Activated T-helper 2 cell treated with anti-CD3 and anti-CD28 coated beads, Interferon-gamma antibody, Interleukin-2, Interleukin-4, amounts not matched to agents 10 μg/mL and 5 μg/mL and 100 μg/mL, durations not matched to agents 14 hours and 24 hours and 36 hours (primary cell): Measurements from ENCODE around the gene SMIM35. TPM values are rescaled to one million over a fixed set of nuclear protein-coding genes. Genes with fewer than 3 reads are reported as not detected.
"Not testable (repeated sequence)": the region's sequence is repeated elsewhere in the genome, so short reads cannot be mapped to it uniquely, and the experiment has no call there.

ENCODE experiments used
- DNase-seq: peaks from one replicate; pipeline ENCODE4 v3.0.0; 2021; ENCODE audit warnings: low spot score
- H3K27ac Mint-ChIP-seq: one replicate; pipeline ENCODE4 v1.8.0; 2021; ENCODE audit warnings: mixed read lengths
- H3K27me3 Mint-ChIP-seq: one replicate; pipeline ENCODE4 v1.8.0; 2021; ENCODE audit warnings: low read depth, mixed read lengths
- H3K36me3 Mint-ChIP-seq: one replicate; pipeline ENCODE4 v1.8.0; 2021; ENCODE audit warnings: low read depth, mixed read lengths
- H3K4me1 Mint-ChIP-seq: one replicate; pipeline ENCODE4 v1.8.0; 2021; ENCODE audit warnings: low read depth, mixed read lengths
- H3K4me3 Mint-ChIP-seq: one replicate; pipeline ENCODE4 v1.8.0; 2021; ENCODE audit warnings: low read depth, mild to moderate bottlenecking, moderate library complexity, mixed read lengths
- H3K9me3 Mint-ChIP-seq: one replicate; pipeline ENCODE4 v1.8.0; 2021; ENCODE audit warnings: mixed read lengths
- intact Hi-C: fragments of 100-400 bp; cut with micrococcal nuclease; formaldehyde crosslinking; loops from one replicate; pipeline ENCODE4 v1.15.1; 2023
- total RNA-seq: library from RNA; stranded (reverse); gene quantifications from 2 replicates; pipeline ENCODE4 v1.2.3, GENCODE V29; 2022

SMIM35 gene
- total RNA-seq, 1 donor from 2014 or later = 1.7 TPM

DNA sequence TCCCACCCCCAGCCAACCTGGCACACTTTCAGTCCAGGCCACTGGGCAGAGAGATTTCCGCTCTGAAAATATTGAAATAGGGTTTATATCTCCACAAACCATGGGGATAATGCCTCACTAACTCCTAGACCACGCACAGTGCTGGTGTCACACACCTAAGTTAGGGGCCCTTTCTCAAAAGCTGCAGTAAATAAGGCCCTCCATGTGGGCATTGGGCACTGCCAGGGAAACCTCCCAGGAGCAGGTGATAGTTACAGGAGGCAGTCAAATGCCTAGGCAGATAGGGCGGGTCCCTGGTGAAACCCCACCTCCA is 103.6 kb downstream of the SMIM35 start:
- Mint-ChIP-seq H3K4me3 (no peak overlapping the region), H3K4me1 (peaks cover 59% of the 10 kb centered on the region), H3K27me3 (no peaks in the 10 kb centered on the region), H3K36me3 (peaks cover 63% of the 10 kb centered on the region), H3K9me3 (no peaks in the 10 kb centered on the region), H3K27ac (peak overlapping the region; percentile 33)
- intact Hi-C loops = no loop called here
- no peak for DNase-seq

DNA sequence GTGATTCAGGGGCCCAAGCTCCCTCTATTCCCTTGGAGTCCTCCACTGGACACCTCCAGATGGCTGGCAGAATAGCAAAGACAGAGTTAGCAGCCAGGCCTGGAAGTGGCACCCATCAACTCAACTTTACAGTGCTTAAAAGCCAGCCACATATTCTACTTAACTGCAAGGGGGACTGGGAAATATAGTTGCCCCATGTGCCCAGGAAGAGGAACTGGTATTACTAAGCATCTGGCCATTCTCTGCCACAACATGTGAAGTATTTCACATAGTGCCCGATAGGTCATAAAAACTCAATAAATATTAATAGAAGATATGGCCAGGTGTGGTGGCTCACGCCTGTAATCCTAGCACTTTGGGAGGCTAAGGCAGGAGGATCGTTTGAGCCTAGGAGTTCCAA is 106.0 kb downstream of the SMIM35 start:
- intact Hi-C loops = no loop called here
- Mint-ChIP-seq H3K27ac (peak overlapping the region; percentile 88), H3K36me3 (peaks cover 69% of the 10 kb centered on the region), H3K4me3 (no peak overlapping the region), H3K9me3 (peaks cover 3% of the 10 kb centered on the region), H3K27me3 (no peaks in the 10 kb centered on the region), H3K4me1 (peaks cover 76% of the 10 kb centered on the region)
- no peak for DNase-seq

DNA sequence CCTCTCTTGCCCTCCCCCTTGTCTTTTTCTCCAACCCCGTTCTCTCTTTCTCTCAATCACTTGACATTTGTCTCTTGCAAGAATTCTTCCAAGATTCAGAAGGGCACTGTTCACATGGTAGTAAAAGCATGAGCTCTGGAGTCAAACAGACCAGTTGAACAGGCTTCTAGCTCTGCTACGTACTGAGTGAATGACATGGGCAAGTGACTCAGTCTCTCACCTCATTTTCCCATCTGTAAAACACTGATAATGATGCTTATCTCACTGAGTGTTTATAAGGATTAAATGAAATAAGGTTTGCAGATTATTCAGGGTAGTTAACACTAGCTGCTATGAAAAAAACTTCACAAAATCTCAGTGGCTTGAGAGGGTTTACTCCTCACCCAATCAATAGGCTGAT is 106.5 kb downstream of the SMIM35 start:
- no peak for DNase-seq
- Mint-ChIP-seq H3K9me3 (peaks cover 3% of the 10 kb centered on the region), H3K27me3 (no peaks in the 10 kb centered on the region), H3K27ac (peak overlapping the region; percentile 88), H3K36me3 (peaks cover 71% of the 10 kb centered on the region), H3K4me3 (no peak overlapping the region), H3K4me1 (peaks cover 81% of the 10 kb centered on the region)
- intact Hi-C loops = no loop called here

DNA sequence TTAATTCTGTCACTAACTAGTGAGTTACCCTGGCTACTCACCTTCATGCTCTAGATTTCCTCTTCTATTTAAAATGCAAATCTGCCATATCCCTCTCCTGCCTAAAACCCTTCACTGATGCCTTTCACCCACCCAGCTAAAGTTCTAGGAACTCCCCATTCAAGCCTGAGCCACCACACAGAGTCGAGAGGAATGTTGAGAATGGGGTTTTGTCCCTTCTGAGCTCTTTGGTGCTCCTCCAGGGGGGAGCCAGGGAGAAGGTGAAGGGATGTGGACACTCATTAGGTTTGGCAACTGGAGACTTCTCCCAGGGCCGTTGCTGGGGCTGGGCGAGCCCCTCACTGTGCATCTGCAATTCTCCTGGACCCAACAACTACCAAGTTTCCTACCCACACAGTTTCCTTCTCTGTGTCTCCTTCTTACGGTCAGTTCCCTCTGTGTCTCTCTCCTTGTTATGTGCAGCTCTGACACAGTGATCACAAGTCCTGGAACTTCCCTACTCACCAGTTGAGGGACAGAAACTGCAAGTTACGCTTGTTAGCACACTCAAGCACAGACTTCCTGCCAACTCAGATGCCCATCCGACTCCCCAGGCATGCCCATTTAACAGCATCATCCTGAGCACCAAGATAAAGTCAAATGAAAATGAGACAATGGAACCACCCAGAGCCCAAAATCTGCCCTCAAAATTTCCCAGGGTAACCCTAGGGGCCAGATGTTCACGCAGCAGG is 107.1 kb downstream of the SMIM35 start:
- H3K27ac Mint-ChIP-seq = peak overlapping the region; percentile 88
- H3K4me1 Mint-ChIP-seq = peaks cover 78% of the 10 kb centered on the region
- DNase-seq = no peak
- no peak overlapping the region for H3K4me3 Mint-ChIP-seq
- peaks cover 3% of the 10 kb centered on the region for H3K9me3 Mint-ChIP-seq
- no peaks in the 10 kb centered on the region for H3K27me3 Mint-ChIP-seq
- peaks cover 67% of the 10 kb centered on the region for H3K36me3 Mint-ChIP-seq
- intact Hi-C loops = no loop called here

DNA sequence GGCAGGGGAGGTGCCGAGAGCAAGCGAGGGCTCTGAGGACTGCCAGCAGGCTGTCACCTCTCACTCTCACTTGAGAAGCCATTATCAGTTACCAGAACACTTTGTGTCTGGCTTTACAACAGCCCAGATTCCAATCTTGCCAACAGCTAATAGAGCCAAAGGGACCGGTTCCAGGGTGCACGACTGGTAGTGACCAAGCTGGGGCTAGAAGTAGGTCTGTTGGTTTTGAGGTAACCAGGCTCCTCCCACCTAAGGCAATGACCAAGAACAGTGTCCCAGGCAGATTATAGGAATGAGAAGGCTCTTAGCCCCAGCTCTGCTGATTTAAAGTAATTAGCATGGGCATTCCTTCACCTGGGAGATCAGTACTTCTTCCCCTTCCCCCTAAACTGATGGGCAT is 107.8 kb downstream of the SMIM35 start:
- no peak for DNase-seq
- Mint-ChIP-seq H3K36me3 (peaks cover 64% of the 10 kb centered on the region), H3K4me1 (peaks cover 76% of the 10 kb centered on the region), H3K9me3 (peaks cover 3% of the 10 kb centered on the region), H3K27ac (peak overlapping the region; percentile 88), H3K27me3 (no peaks in the 10 kb centered on the region), H3K4me3 (no peak overlapping the region)
- intact Hi-C loops = no loop called here

DNA sequence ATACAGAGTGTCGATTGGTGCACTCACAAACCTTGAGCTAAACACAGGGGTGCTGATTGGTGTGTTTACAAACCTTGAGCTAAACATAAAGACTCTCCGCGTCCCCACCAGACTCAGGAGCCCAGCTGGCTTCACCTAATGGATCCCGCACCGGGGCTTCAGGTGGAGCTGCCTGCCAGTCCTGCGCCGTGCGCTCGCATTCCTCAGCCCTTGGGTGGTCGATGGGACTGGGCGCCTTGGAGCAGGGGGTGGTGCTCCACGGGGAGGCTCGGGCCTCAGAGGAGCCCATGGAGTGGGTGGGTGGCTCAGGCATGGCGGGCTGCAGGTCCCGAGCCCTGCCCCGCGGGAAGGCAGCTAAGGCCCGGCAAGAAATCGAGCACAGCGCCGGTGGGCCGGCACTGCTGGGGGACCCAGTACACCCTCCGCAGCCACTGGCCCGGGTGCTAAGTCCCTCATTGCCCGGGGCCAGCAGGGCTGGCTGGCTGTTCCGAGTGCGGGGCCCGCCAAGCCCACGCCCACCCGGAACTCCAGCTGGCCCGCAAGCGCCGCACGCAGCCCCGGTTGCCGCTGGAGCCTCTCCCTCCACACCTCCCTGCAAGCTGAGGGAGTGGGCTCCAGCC is 108.4 kb downstream of the SMIM35 start:
- Mint-ChIP-seq H3K27ac (peak overlapping the region; percentile 71), H3K4me1 (peaks cover 74% of the 10 kb centered on the region), H3K36me3 (peaks cover 59% of the 10 kb centered on the region)
- intact Hi-C loops, H3K27me3 Mint-ChIP-seq, H3K9me3 Mint-ChIP-seq, DNase-seq, H3K4me3 Mint-ChIP-seq: not testable (repeated sequence)

DNA sequence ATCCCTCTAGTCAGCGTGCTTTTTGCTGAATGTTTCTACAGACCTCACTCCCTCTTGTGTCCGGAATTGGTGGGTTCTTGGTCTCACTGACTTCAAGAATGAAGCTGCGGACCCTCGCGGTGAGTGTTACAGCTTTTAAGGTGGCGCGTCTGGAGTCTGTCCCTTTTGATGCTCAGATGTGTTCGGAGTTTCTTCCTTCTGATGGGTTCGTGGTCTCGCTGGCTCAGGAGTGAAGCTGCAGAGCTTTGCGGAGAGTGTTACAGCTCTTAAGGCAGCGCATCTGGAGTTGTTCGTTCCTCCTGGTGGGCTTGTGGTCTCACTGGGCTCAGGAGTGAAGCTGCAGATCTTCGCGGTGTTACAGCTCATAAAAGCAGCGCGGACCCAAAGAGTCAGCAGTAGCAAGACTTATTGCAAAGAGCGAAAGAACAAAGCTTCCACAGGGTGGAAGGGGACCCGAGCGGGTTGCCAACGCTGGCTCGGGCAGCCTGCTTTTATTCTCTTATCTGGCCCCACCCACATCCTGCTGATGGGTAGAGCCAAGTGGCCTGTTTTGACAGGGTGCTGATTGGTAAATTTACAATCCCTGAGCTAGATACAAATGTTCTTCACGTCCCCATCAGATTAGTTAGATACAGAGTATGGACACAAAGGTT is 109.0 kb downstream of the SMIM35 start:
- DNase-seq, H3K9me3 Mint-ChIP-seq, intact Hi-C loops: not testable (repeated sequence)

DNA sequence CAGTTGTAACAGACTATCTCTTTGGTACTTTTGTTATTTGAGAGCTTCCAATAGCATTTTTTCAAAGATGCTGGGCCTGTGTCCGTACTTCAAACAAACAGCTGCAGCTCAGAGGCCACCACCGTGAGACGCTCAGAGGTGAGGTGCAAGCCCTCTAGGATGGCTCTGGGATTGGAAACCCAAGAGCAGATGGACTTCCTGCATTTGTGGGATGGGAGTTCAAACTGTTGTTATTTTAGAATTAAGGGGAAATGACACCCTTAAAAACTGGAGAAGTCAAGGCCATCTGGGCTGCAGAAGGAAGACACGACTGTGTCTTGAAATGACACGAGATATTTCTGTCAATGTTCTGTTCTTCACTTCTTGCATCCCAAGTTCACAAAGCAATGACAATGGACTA is 109.7 kb downstream of the SMIM35 start:
- peak overlapping the region; percentile 18 for H3K4me3 Mint-ChIP-seq
- intact Hi-C loops = no loop called here
- H3K27ac Mint-ChIP-seq = peak overlapping the region; percentile 54

More for the DNA sequence above, 109.0 kb downstream of the SMIM35 start:
- not testable (repeated sequence) for H3K27me3 Mint-ChIP-seq
- Mint-ChIP-seq H3K27ac (peak overlapping the region; percentile 71), H3K4me1 (peaks cover 74% of the 10 kb centered on the region), H3K4me3 (peak overlapping the region; percentile 45), H3K36me3 (peaks cover 53% of the 10 kb centered on the region)

DNA sequence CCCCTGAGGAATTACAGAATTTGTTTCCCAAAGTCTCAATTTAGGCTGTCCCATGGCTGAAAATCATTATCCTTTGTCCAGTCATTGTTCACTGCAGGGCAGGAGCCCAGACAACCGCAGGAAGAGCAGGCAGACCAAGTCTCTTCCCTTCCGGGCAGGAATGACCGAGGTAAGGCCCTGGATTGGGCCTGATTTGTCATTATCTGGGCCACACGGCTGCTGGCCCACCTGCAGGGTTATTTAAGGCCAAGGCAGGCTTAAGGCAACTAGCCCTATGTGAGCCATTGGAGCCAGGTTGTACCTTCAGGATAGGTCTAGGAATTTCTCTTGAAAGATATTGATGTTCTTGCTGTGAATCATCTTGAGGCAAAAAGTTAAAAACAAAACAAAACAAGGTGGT is 110.3 kb downstream of the SMIM35 start:
- peaks cover 76% of the 10 kb centered on the region for H3K4me1 Mint-ChIP-seq
- H3K27me3 Mint-ChIP-seq = no peaks in the 10 kb centered on the region
- H3K9me3 Mint-ChIP-seq = peaks cover 3% of the 10 kb centered on the region
- no peak for DNase-seq
- H3K27ac Mint-ChIP-seq = peak overlapping the region; percentile 19
- H3K36me3 Mint-ChIP-seq = peaks cover 51% of the 10 kb centered on the region
- H3K4me3 Mint-ChIP-seq = no peak overlapping the region
- intact Hi-C loops = no loop called here

More for the DNA sequence above, 109.7 kb downstream of the SMIM35 start:
- no peaks in the 10 kb centered on the region for H3K27me3 Mint-ChIP-seq
- H3K4me1 Mint-ChIP-seq = peaks cover 79% of the 10 kb centered on the region
- DNase-seq = no peak
- H3K36me3 Mint-ChIP-seq = peaks cover 51% of the 10 kb centered on the region
- peaks cover 3% of the 10 kb centered on the region for H3K9me3 Mint-ChIP-seq

DNA sequence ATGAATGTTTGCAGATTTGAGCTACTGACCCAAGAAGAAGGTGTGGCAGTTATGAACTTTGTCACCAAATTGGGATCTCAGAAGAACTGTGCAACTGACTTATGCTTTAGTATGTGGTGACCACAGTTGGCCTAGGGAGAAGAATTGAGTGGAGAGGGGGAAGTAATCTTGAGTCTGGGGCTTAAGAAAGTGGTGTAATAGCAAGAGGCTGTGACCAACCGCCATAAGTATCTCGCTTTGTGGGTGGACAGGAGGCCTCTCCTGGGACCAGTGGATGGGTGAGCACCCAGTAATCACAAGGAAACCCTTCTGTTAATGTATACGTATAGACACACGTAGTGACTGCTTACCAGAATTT is 113.3 kb downstream of the SMIM35 start:
- intact Hi-C loops = no loop called here
- no peaks in the 10 kb centered on the region for H3K27me3 Mint-ChIP-seq
- peak overlapping the region; percentile 13 for H3K27ac Mint-ChIP-seq
- peaks cover 80% of the 10 kb centered on the region for H3K4me1 Mint-ChIP-seq
- no peak for DNase-seq
- H3K4me3 Mint-ChIP-seq = no peak overlapping the region
- H3K9me3 Mint-ChIP-seq = peaks cover 3% of the 10 kb centered on the region
- H3K36me3 Mint-ChIP-seq = peaks cover 38% of the 10 kb centered on the region

DNA sequence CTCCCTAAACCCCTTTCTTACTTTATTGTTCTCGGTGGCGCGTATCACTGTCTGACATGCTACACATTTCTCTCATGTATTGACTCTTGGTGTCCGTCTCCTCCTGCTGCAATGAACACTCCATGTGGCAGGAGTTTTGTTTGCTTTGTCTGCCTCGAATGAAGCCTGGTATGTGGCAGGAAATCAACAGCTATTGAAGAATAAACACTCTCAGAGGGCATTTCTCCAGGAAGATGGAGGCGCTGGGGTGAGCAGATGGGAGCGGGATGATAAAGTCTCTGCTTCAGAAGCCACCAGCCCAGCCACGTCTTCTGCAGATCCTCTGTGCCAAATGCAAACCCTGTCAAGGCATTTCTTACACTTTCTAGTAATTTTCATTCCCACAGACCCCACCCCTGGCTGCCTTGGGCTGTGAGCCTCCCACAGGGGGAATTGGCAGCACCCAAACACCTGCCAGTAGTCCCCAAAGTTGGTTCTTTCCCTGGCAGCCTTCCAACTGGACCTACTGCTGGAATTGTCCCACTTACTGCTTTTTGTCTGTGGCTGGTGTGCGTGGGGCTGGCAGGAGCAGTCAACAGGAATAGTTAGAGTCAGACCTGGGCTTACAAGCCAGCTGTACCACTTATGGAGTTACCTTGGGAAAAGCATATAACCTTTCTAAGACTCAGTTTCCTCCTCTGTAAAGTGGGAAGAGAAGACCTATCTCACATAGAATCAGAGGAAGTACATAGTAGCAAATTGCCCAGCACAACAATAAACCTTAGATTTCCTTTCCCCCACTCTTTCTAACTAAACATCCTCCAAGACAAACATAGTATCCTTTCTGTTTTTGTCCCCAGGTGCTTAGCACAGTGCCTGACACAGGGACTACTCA is 113.9 kb downstream of the SMIM35 start:
- H3K27ac Mint-ChIP-seq = peak overlapping the region; percentile 19
- DNase-seq = no peak
- H3K9me3 Mint-ChIP-seq = peaks cover 3% of the 10 kb centered on the region
- H3K4me1 Mint-ChIP-seq = peaks cover 79% of the 10 kb centered on the region
- no peak overlapping the region for H3K4me3 Mint-ChIP-seq
- H3K27me3 Mint-ChIP-seq = no peaks in the 10 kb centered on the region
- intact Hi-C loops = no loop called here
- H3K36me3 Mint-ChIP-seq = peaks cover 37% of the 10 kb centered on the region

DNA sequence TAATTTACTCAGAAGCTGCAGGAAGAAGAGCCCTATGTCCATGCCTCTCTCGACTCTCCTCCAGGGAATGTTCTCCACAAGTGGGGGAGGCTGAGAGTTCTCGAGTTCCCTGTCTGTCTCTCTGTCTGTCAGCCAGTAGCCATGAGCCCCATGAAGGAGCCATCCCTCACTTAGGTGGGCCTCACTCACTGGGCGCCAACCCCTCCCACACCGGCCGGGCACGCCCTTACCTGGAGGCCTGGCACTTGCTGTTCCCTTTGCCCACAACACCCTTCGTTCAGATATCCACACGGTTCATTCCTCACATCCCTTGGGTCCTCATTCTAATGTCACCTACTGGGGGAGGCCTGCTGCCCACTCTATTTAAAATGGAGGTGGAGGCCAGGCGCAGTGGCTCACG is 114.7 kb downstream of the SMIM35 start:
- peaks cover 31% of the 10 kb centered on the region for H3K36me3 Mint-ChIP-seq
- H3K4me1 Mint-ChIP-seq = peaks cover 72% of the 10 kb centered on the region
- H3K27ac Mint-ChIP-seq = no peak overlapping the region
- no peak for DNase-seq
- H3K9me3 Mint-ChIP-seq = no peaks in the 10 kb centered on the region
- no peaks in the 10 kb centered on the region for H3K27me3 Mint-ChIP-seq
- H3K4me3 Mint-ChIP-seq = no peak overlapping the region
- intact Hi-C loops = no loop called here
